ENCODE measurements around the gene IL36G.

The IL36G gene

GRCh38 chr2:113018509-113018908 is 40.7 kb downstream of the IL36G start:
- DNase-seq (ENCODE audit: low spot score), result no peak

DNA sequence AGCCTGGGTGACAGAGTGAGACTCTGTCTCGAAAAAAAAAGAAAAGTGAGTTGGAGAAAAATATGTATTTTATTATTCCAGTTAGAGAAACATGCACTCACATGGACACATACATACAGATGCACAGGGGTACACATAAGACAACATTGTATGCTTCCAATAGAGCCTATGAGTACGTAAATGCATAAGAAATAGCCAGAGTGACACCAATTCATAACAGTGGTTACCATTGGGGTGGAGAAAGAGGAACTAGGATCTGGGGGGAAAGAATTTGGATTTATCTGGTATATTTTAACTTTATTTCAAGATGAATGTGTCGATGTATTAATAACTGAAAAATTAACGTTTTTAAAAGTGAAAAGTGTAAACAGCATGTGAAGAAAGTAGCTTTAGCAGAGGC is 43.5 kb downstream of the IL36G start:
- no peak for DNase-seq (ENCODE audit: low spot score)

DNA sequence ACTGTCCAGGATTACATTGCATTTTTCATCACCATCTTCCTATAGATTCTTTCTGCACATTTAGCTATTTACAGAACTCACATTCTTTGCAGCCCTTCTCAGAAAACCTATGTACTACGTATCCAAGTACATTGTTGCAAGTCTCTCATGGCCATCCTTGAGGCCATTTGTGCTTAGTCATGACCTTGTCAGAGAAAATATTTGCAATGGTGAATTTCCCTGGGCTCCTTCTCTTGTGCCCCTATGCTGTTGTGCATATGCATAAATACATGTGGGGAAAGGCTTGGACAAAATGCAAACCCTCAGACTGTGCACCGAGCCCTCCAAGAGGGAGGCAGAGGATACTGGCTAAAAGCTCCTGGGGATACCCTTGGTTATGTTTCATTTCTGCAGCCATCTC is 47.0 kb downstream of the IL36G start:
- no peak for DNase-seq (ENCODE audit: low spot score)

DNA sequence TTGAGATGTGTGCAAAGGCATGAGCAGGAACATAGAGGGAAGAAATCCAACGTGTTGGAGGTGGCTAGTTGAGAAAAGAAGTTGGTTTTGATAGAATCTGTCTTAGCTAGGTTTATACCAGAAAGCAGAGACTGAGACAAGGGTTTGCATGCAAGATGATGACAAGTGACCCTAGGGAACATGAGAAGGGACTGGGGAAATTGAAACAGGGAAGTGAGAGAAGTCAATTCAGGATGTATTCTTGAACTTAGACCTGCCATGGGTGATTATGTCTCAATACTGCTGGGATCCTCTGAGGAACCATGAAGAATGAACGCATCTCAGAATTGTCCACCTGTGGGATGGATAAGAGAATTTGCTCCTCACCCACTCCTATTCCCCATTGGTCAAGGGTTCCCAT is 47.9 kb downstream of the IL36G start:
- no peak for DNase-seq (ENCODE audit: low spot score)

DNA sequence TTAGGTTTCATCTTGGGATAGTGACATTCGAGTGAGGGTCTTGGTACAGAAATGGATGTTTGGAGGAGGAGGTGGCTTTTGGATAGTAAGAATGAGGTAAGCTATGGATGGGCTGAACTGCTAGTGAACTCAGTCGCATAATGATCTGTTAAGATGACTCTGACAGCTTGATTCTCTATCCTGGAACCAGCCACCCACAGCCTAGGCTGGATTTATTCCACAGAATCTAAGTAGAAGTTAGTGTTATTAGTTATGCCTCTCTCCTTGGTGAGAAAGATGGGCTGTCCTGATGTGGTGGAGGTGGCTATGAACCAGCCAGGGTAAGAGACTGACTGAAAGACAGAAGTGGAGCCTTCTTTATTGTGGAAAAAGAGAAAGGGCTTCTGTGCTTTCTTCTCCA is 49.9 kb downstream of the IL36G start:
- no peak for DNase-seq (ENCODE audit: low spot score)

DNA sequence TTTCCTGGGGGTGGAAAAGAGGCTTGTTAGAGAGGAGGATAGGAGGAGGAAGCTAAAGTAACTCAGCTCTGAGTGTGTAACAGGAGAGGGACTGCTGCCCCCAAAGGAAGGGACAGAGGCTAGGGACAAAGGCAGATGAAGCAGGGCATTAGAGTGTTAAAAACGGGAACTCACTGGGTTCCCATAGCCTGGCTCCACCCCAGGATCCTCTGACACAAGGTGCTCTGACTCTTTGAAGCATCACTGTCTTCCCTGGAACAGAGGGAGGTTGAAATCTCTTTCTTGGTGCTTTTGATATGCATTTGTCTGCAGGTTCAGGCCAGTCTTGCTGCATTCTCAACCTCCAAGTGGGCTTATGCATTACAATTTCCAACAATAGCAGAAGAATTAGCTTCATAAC is 50.3 kb downstream of the IL36G start:
- DNase-seq (ENCODE audit: low spot score), result no peak

DNA sequence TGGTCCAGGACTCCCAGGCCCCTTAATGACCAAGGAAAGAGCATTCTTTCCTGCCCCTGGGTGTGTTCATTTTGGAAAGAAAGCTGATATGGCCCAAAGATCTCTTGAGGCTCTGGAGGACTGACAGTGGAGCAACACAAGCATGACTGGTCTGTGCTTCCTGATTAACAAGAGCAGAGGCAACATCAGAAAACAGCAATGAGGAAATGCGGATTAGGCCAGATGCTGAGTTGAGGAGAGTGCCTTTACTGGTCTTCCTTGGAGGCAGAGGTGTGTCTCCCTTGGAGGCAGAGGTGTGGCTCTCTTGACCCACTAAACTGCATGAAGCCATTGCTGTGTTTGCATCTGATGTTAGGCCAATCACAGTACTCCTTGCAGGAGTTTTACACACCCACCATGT is 54.9 kb downstream of the IL36G start:
- no peak for DNase-seq (ENCODE audit: low spot score)

GRCh38 chr2:113034016-113034415 is 56.2 kb downstream of the IL36G start:
- no peak for DNase-seq (ENCODE audit: low spot score)
